Parathyroid adenoma (tissue), 2 donors: ENCODE data around the gene AKAP8.
A peak's percentile ranks its signal among the peaks of the same experiment; 100 is the strongest.

Experiments used
- H2AFZ ChIP-seq: fragments of 300-600 bp; sonication (generic); one replicate; pipeline ENCODE4 v1.7.0; 2017; ENCODE audit warnings: antibody characterized with exemption, mild to moderate bottlenecking
- H3K27ac ChIP-seq: fragments of 300-600 bp; sonication (generic); one replicate; pipeline ENCODE4 v1.7.0; 2017
- H3K27me3 ChIP-seq: fragments of 300-600 bp; sonication (generic); one replicate; pipeline ENCODE4 v1.7.0; 2017; ENCODE audit warnings: low read length; ENCODE audit not compliant: control insufficient read depth, insufficient read depth
- H3K36me3 ChIP-seq: fragments of 300-600 bp; sonication (generic); one replicate; pipeline ENCODE4 v1.7.0; 2017; ENCODE audit warnings: low read length; ENCODE audit not compliant: control insufficient read depth, insufficient read depth
- H3K4me1 ChIP-seq: fragments of 300-600 bp; sonication (generic); one replicate; pipeline ENCODE4 v1.7.0; 2017; ENCODE audit warnings: control low read depth
- H3K4me2 ChIP-seq: fragments of 300-600 bp; sonication (generic); one replicate; pipeline ENCODE4 v1.7.0; 2017; ENCODE audit warnings: low read length
- H3K4me3 ChIP-seq: fragments of 300-600 bp; sonication (generic); one replicate; pipeline ENCODE4 v1.7.0; 2017; ENCODE audit warnings: low read depth, low read length
- H3K79me2 ChIP-seq: fragments of 300-600 bp; sonication (generic); one replicate; pipeline ENCODE4 v1.7.0; 2017; ENCODE audit warnings: control low read depth
- H3K9ac ChIP-seq: fragments of 300-600 bp; sonication (generic); one replicate; pipeline ENCODE4 v1.7.0; 2017; ENCODE audit warnings: mild to moderate bottlenecking
- H3K9me3 ChIP-seq: fragments of 300-600 bp; sonication (generic); one replicate; pipeline ENCODE4 v1.7.0; 2017; ENCODE audit warnings: low read length; ENCODE audit not compliant: control insufficient read depth
- CTCF ChIP-seq: fragments of 300-600 bp; sonication (generic); IDR thresholded peaks from one replicate; pipeline ENCODE4 v1.7.0; 2017; ENCODE audit warnings: antibody characterized with exemption, mild to moderate bottlenecking
- donor health status: primary hyperparathyroidism.

Gene AKAP8

GRCh38 chr19:15373644-15374043, 5.9 kb downstream of the AKAP8 start:
- no peaks in the 10 kb centered on the region for H3K27me3 ChIP-seq
- H3K9me3 ChIP-seq, result no peaks in the 10 kb centered on the region
- TF ChIP-seq CTCF, result no peak
- H3K4me2 ChIP-seq, result no peak overlapping the region
- no peak overlapping the region for H3K4me3 ChIP-seq
- no peaks in the 10 kb centered on the region for H3K36me3 ChIP-seq
- no peak overlapping the region for H2AFZ ChIP-seq
- H3K9ac ChIP-seq, result no peak overlapping the region
- no peak overlapping the region for H3K27ac ChIP-seq
- H3K79me2 ChIP-seq, result peaks cover 71% of the 10 kb centered on the region
- peaks cover 15% of the 10 kb centered on the region for H3K4me1 ChIP-seq

- no peaks in the 10 kb centered on the region for H3K36me3 ChIP-seq
- H3K9me3 ChIP-seq, result no peaks in the 10 kb centered on the region
- TF ChIP-seq CTCF, result no peak
- no peak overlapping the region for H2AFZ ChIP-seq
- H3K4me3 ChIP-seq, result no peak overlapping the region
- H3K4me1 ChIP-seq, result peaks cover 12% of the 10 kb centered on the region
- peaks cover 63% of the 10 kb centered on the region for H3K79me2 ChIP-seq
- no peak overlapping the region for H3K4me2 ChIP-seq
- H3K27ac ChIP-seq, result no peak overlapping the region
- no peak overlapping the region for H3K9ac ChIP-seq
- H3K27me3 ChIP-seq, result no peaks in the 10 kb centered on the region
These were observed 6.7 kb downstream of the AKAP8 start for GRCh38 chr19:15372891-15373301.

DNA sequence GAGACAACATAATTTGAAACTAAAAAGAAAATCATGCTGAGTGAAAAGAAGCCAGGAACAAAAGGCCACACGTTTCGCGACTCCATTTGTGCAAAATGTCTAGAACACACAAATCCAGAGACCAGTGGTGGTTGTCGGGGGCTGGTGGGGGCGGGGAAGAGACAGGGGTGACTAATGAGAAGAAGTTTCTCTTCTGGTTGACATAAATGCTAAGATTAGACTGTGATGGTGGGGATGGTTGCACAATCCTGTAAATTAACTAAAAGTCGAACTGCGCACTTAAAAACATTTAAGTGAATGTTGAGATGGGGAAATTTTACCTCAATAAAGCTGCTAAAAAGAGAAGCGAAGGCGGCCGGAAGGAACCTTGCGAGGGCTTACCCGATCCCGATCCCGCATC, 7.1 kb downstream of the AKAP8 start:
- no peak overlapping the region for H3K9ac ChIP-seq
- no peak overlapping the region for H3K4me2 ChIP-seq
- H2AFZ ChIP-seq, result no peak overlapping the region
- H3K79me2 ChIP-seq, result peaks cover 62% of the 10 kb centered on the region
- no peak overlapping the region for H3K4me3 ChIP-seq
- no peaks in the 10 kb centered on the region for H3K27me3 ChIP-seq
- no peaks in the 10 kb centered on the region for H3K9me3 ChIP-seq
- peaks cover 9% of the 10 kb centered on the region for H3K4me1 ChIP-seq
- no peak overlapping the region for H3K27ac ChIP-seq
- no peak for TF ChIP-seq CTCF
- no peaks in the 10 kb centered on the region for H3K36me3 ChIP-seq

DNA sequence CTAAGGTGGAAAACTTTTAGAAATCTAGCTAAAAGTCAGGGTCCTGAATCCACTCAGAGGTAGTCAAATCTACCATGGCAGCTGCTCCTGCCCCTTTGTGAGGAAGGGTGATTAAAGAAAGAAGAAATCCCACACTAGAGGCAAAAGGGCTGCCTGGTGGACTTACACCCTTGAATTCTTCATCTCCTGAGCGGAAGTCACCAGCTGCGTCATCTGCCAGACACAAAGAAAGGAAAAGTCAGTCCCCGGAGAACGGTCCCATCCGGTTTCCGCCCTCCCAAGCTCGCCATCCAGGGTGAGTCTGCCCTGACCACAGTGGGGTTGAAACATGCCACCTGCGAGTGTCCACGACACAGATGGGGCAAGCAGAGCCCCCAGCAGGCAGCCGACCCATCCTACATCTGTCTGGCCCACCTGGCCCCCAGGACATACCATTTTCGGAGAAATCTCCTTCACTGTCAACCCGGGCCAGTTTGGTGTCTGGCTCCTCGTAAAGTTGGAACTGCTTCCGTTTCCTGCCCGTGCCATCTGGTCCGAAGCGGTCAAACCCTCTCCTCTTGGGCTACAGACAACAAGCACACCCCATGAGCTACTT, 7.7 kb downstream of the AKAP8 start:
- H3K79me2 ChIP-seq, result peaks cover 57% of the 10 kb centered on the region
- no peaks in the 10 kb centered on the region for H3K36me3 ChIP-seq
- TF ChIP-seq CTCF, result no peak
- H3K27me3 ChIP-seq, result no peaks in the 10 kb centered on the region
- H3K27ac ChIP-seq, result no peak overlapping the region
- H3K4me2 ChIP-seq, result no peak overlapping the region
- H3K9me3 ChIP-seq, result no peaks in the 10 kb centered on the region
- H3K4me3 ChIP-seq, result no peak overlapping the region
- H2AFZ ChIP-seq, result no peak overlapping the region
- peaks cover 6% of the 10 kb centered on the region for H3K4me1 ChIP-seq
- H3K9ac ChIP-seq, result no peak overlapping the region

GRCh38 chr19:15371119-15371518, 8.5 kb downstream of the AKAP8 start:
- Histone ChIP-seq H3K4me2 (no peak overlapping the region), H3K79me2 (peaks cover 49% of the 10 kb centered on the region), H3K9ac (no peak overlapping the region), H2AFZ (no peak overlapping the region), H3K27me3 (no peaks in the 10 kb centered on the region), H3K27ac (peak overlapping the region; percentile 24), H3K4me3 (no peak overlapping the region), H3K4me1 (peaks cover 2% of the 10 kb centered on the region), H3K36me3 (no peaks in the 10 kb centered on the region), H3K9me3 (no peaks in the 10 kb centered on the region)
- TF ChIP-seq CTCF, result no peak
